HepG2 (cell line): ENCODE data around the gene PREX1. TPM values are rescaled to one million over a fixed set of nuclear protein-coding genes. Genes with fewer than 3 reads are reported as not detected.
A peak's percentile ranks its signal among the peaks of the same experiment; 100 is the strongest.

Experiments
- ATAC-seq: fragments of 200-7000 bp; cut with Tn5 transposase; 3 replicates; pipeline ENCODE4 v1.9.1; 2020; ENCODE audit warnings: mild to moderate bottlenecking, moderate library complexity
- BruUV-seq: library from RNA; stranded (reverse); fragments of 400-500 nt; replicated peaks from 2 replicates; lab custom pipeline; 2021; lab: Mats Ljungman, UMichigan
- CTCF ChIA-PET: fragments of 300-600 bp; formaldehyde crosslinking; extraction: SDS; loops from one replicate; lab custom pipeline; 2021; ENCODE audit warnings: low total read pairs, inconsistent platforms, low intra/inter-chr PET ratio; lab: Yijun Ruan, JAX
- POLR2A ChIA-PET: fragments of 350-600 bp; sonication (Branson Sonifier 250); formaldehyde crosslinking; loops from one replicate; lab custom pipeline; 2020; ENCODE audit warnings: antibody characterized with exemption, inconsistent platforms; lab: Yijun Ruan, JAX
- DNase-seq: peaks from one replicate; pipeline ENCODE4 v3.0.0-alpha.2; 2015; ENCODE audit warnings: low spot score
- FAIRE-seq: peaks from 3 replicates; lab custom pipeline; 2011; peaks lifted over from hg19 to GRCh38; lab: Jason Lieb, UNC
- H2AFZ ChIP-seq: one replicate; pipeline ENCODE4 v1.6.1; 2011; ENCODE audit warnings: low read length, inconsistent platforms
- H3K27ac ChIP-seq: fragments of 300-600 bp; 3 replicates; pipeline ENCODE4 v1.8.0; 2011; ENCODE audit warnings: mixed run types, mild to moderate bottlenecking, mixed read lengths, low read length, inconsistent platforms; ENCODE audit not compliant: insufficient read depth; ENCODE audit errors: extremely low read length
- H3K27me3 ChIP-seq, 2 experiments: fragments of 200-600 bp in 1 of 2; 2 replicates in 1 of 2; 3 replicates in 1 of 2; pipeline versions ENCODE4 v1.6.0 to v1.8.0; 2011; ENCODE audit warnings: low read length in 2 of 2, mild to moderate bottlenecking in 2 of 2, moderate library complexity in 2 of 2, inconsistent platforms in 1 of 2; ENCODE audit not compliant: insufficient read depth in 2 of 2, control insufficient read depth in 1 of 2
- H3K36me3 ChIP-seq, 2 experiments: fragments of 200-600 bp in 1 of 2; replicated peaks in 1 of 2; 2 replicates in 1 of 2; 3 replicates in 1 of 2; pipeline versions ENCODE4 v1.5.1 to v1.8.0; 2011; ENCODE audit warnings: low read length in 2 of 2, inconsistent platforms in 1 of 2; ENCODE audit not compliant: insufficient read depth in 2 of 2, control insufficient read depth in 1 of 2
- H3K4me1 ChIP-seq: 2 replicates; pipeline ENCODE4 v1.5.1; 2012; ENCODE audit warnings: low read length, inconsistent platforms; ENCODE audit not compliant: insufficient read depth
- H3K4me2 ChIP-seq: 2 replicates; pipeline ENCODE4 v1.6.0; 2011; ENCODE audit warnings: low read depth, low read length, inconsistent platforms
- H3K4me3 ChIP-seq, 3 experiments: fragments of 200-600 bp in 1 of 3; sonication (generic), shearing (Covaris generic) in 1 of 3; replicated peaks in 1 of 3; 2 replicates each; pipeline ENCODE4 v1.5.1; 2011 to 2016; ENCODE audit warnings: low read length in 3 of 3, inconsistent platforms in 2 of 3, low read depth in 2 of 3, mild to moderate bottlenecking in 2 of 3, control low read depth in 1 of 3, mixed read lengths in 1 of 3; ENCODE audit not compliant: insufficient read depth in 1 of 3
- H3K79me2 ChIP-seq: one replicate; pipeline ENCODE4 v1.6.1; 2011; ENCODE audit warnings: low read length, inconsistent platforms; ENCODE audit not compliant: insufficient read depth
- H3K9ac ChIP-seq: 2 replicates; pipeline ENCODE4 v1.6.0; 2011; ENCODE audit warnings: mild to moderate bottlenecking, low read depth, low read length, inconsistent platforms; ENCODE audit not compliant: insufficient read depth
- H3K9me3 ChIP-seq: 2 replicates; pipeline ENCODE4 v1.5.1; 2012; ENCODE audit warnings: mild to moderate bottlenecking, low read length
- H4K20me1 ChIP-seq: 2 replicates; pipeline ENCODE4 v1.6.0; 2011; ENCODE audit warnings: inconsistent platforms, mild to moderate bottlenecking, low read length, moderate library complexity; ENCODE audit not compliant: insufficient read depth
- BRCA1 ChIP-seq: sonication (generic); formaldehyde crosslinking; IDR thresholded peaks from 2 replicates; pipeline ENCODE4 v1.4.0; 2020; ENCODE audit warnings: missing genetic modification reagents
- FOXA1 ChIP-seq, 2 experiments: fragments of 450-650 bp in 1 of 2; sonication (generic) in 1 of 2; formaldehyde crosslinking in 1 of 2; IDR thresholded peaks; 2 replicates each; pipeline versions ENCODE4 v1.4.0 to v1.6.1; 2016 to 2020; ENCODE audit warnings: missing genetic modification reagents in 1 of 2
- PHB2 ChIP-seq: fragments of 450-650 bp; IDR thresholded peaks from 2 replicates; pipeline ENCODE4 v1.6.1; 2018; ENCODE audit not compliant: partially characterized antibody
- PITX1 ChIP-seq: sonication (generic); formaldehyde crosslinking; IDR thresholded peaks from 2 replicates; pipeline ENCODE4 v1.5.1; 2020; ENCODE audit warnings: mild to moderate bottlenecking, missing genetic modification reagents
- SOX5 ChIP-seq: IDR thresholded peaks from 2 replicates; pipeline ENCODE4 v1.6.1; 2016; ENCODE audit warnings: borderline replicate concordance
- SP4 ChIP-seq: sonication (generic); formaldehyde crosslinking; IDR thresholded peaks from 2 replicates; pipeline ENCODE4 v1.8.1; 2023; ENCODE audit warnings: mild to moderate bottlenecking, missing genetic modification reagents
- ZFY ChIP-seq: sonication (generic); formaldehyde crosslinking; IDR thresholded peaks from 2 replicates; pipeline ENCODE4 v1.4.0; 2020; ENCODE audit warnings: missing genetic modification reagents
- ZKSCAN8 ChIP-seq: IDR thresholded peaks from 2 replicates; pipeline ENCODE4 v1.6.1; 2016; ENCODE audit warnings: borderline replicate concordance, missing genetic modification reagents, missing compliant biosample characterization
- ZNF34 ChIP-seq: sonication (generic); formaldehyde crosslinking; IDR thresholded peaks from 2 replicates; pipeline ENCODE4 v1.4.0; 2020; ENCODE audit warnings: mild to moderate bottlenecking, missing genetic modification reagents, borderline replicate concordance
- WGBS: methylation state at CpG from one replicate; pipeline ENCODE4 v1.1.6; 2017; ENCODE audit warnings: low lambda C conversion rate; 5-methylcytosine and 5-hydroxymethylcytosine counted together
- in situ Hi-C: cut with HindIII; loops from 2 replicates; pipeline ENCODE4 v1.10.0; 2017; ENCODE audit warnings: low pct_unique_long_range_greater_than_20kb; ENCODE audit not compliant: extremely low pct_ligation_motif_present
- intact Hi-C: fragments of 100-400 bp; cut with micrococcal nuclease; formaldehyde crosslinking; loops from one replicate; pipeline ENCODE4 v1.10.0; 2022; ENCODE audit not compliant: unreplicated experiment
- polyA plus RNA-seq, 8 experiments: library from polyadenylated mRNA; depleted of rRNA in 3 of 8; stranded (reverse) in 7 of 8; unstranded in 1 of 8; fragments of >200 nt; fragmentation: Illumina TruSeq in 4 of 8; extraction: Trizol in 4 of 8; gene quantifications; 2 replicates each; pipeline versions ENCODE4 v1.2.1 to v1.2.3, GENCODE V29; 2011 to 2016; ENCODE audit warnings: low read depth in 4 of 8, missing spikeins in 1 of 8, mixed read lengths in 1 of 8; ENCODE audit not compliant: insufficient read depth in 1 of 8
- total RNA-seq, 5 experiments: library from RNA; depleted of rRNA; stranded (reverse); fragments of >200 nt; fragmentation: Illumina TruSeq; extraction: Trizol; gene quantifications; 2 replicates each; pipeline ENCODE4 v1.2.3, GENCODE V29; 2016; ENCODE audit warnings: low read depth in 1 of 5
- TF ChIP-seq, protein P1 (sequence below), 2 experiments: sonication (generic) in 1 of 2; formaldehyde crosslinking in 1 of 2; IDR thresholded peaks; 2 replicates each; pipeline versions ENCODE4 v1.5.1 to v1.6.1; 2011 to 2020; ENCODE audit warnings: borderline replicate concordance in 1 of 2, low read depth in 1 of 2, low read length in 1 of 2, mild to moderate bottlenecking in 1 of 2, missing genetic modification reagents in 1 of 2, moderate library complexity in 1 of 2
- TF ChIP-seq, protein P2 (sequence below): sonication (generic); formaldehyde crosslinking; IDR thresholded peaks from 2 replicates; pipeline ENCODE4 v1.8.0; 2022; ENCODE audit warnings: mild to moderate bottlenecking, missing genetic modification reagents, borderline replicate concordance
- TF ChIP-seq, protein P3 (sequence below): sonication (generic); formaldehyde crosslinking; IDR thresholded peaks from 2 replicates; pipeline ENCODE4 v1.4.0; 2020; ENCODE audit warnings: missing genetic modification reagents
- TF ChIP-seq, protein P4 (sequence below): fragments of 450-650 bp; IDR thresholded peaks from 2 replicates; pipeline ENCODE4 v1.6.1; 2017; ENCODE audit warnings: mild to moderate bottlenecking

Gene PREX1
- total and polyA plus RNA-seq, 2 of the 13 experiments (the other 11 are each of a cell fraction or from before 2014, with no cell fraction given) = 0.02 to 0.04 TPM

DNA sequence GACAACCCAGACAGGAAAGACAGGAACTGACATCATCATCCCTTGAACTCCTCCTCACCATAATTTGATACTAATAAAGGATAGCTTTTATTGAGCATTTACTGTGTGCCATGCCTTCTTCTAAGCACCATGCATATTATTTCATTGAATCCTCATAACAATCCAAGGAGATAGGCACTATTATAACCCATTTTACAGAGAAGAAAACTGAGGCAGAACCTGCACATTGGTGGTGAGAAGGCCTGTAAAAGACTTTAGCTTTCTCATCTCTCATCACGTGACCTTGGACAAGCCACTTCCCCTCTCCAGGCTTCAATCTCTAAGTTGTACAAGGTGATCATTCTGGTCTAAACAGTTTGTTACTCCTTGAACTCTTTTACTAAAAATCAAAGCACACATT, 34.5 kb upstream of the PREX1 start (continued):
- TF ChIP-seq, protein P1, sequence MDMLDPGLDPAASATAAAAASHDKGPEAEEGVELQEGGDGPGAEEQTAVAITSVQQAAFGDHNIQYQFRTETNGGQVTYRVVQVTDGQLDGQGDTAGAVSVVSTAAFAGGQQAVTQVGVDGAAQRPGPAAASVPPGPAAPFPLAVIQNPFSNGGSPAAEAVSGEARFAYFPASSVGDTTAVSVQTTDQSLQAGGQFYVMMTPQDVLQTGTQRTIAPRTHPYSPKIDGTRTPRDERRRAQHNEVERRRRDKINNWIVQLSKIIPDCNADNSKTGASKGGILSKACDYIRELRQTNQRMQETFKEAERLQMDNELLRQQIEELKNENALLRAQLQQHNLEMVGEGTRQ (IDR thresholded peaks at IDR 0.05; ENCODE audit: low read depth, low read length) = peak; percentile 62
- TF ChIP-seq, protein P1 (CRISPR knock-in tag; IDR thresholded peaks at IDR 0.05; ENCODE audit: borderline replicate concordance) = no peak
- TF ChIP-seq ZKSCAN8 (CRISPR knock-in tag) = no peak

DNA sequence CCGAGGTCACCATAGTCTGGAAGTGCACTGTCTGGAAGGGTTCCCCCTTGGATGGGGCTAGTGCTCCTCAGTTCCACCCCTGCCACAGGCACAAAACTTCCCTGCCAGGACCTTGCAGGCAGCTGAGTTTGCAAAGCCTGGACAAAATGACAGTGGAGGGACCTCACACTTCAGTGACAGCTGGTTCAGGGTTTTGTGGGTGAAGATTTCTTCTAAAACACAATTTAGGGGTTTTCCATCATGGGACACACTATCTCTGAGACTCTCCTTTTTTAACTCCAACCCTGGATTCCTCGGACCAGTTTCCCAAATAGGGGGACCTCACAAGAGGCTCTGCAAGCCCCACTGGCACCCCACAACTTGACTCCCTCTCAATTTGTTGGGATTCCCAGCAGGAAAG, 33.6 kb upstream of the PREX1 start:
- H3K27ac ChIP-seq = no peak overlapping the region
- no peak overlapping the region for H2AFZ ChIP-seq
- H3K4me2 ChIP-seq = no peak overlapping the region
- 36% methylated on average over 2 of the region's 2 CpGs for WGBS
- H3K4me3 ChIP-seq = no peak overlapping the region
- no peak for ATAC-seq
- H3K27me3 ChIP-seq = peaks cover 7 to 18% of the 10 kb centered on the region in 2 experiments; a peak in 3 of 5 replicates
- H4K20me1 ChIP-seq = no peaks in the 10 kb centered on the region
- no peaks in the 10 kb centered on the region for H3K79me2 ChIP-seq
- ChIA-PET POLR2A (no interaction called here), CTCF (no interaction called here)
- no TSS peak for BruUV-seq
- DNase-seq = no peak
- no peak for FAIRE-seq
- intact Hi-C loops (no loop called here), in situ Hi-C loops (no loop called here)
- H3K4me1 ChIP-seq = no peaks in the 10 kb centered on the region
- no peak overlapping the region for H3K9ac ChIP-seq
- no peaks in the 10 kb centered on the region for H3K36me3 ChIP-seq
- TF ChIP-seq, protein P2, sequence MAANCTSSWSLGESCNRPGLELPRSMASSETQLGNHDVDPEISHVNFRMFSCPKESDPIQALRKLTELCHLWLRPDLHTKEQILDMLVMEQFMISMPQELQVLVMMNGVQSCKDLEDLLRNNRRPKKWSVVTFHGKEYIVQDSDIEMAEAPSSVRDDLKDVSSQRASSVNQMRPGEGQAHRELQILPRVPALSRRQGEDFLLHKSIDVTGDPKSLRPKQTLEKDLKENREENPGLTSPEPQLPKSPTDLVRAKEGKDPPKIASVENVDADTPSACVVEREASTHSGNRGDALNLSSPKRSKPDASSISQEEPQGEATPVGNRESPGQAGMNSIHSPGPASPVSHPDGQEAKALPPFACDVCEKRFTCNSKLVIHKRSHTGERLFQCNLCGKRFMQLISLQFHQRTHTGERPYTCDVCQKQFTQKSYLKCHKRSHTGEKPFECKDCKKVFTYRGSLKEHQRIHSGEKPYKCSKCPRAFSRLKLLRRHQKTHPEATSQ (CRISPR knock-in tag) = no peak
- TF ChIP-seq, protein P3, sequence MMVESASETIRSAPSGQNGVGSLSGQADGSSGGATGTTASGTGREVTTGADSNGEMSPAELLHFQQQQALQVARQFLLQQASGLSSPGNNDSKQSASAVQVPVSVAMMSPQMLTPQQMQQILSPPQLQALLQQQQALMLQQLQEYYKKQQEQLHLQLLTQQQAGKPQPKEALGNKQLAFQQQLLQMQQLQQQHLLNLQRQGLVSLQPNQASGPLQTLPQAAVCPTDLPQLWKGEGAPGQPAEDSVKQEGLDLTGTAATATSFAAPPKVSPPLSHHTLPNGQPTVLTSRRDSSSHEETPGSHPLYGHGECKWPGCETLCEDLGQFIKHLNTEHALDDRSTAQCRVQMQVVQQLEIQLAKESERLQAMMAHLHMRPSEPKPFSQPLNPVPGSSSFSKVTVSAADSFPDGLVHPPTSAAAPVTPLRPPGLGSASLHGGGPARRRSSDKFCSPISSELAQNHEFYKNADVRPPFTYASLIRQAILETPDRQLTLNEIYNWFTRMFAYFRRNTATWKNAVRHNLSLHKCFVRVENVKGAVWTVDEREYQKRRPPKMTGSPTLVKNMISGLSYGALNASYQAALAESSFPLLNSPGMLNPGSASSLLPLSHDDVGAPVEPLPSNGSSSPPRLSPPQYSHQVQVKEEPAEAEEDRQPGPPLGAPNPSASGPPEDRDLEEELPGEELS = no peak
- TF ChIP-seq PITX1 = no peak
- no peak for TF ChIP-seq PHB2
- no peak for TF ChIP-seq BRCA1
- TF ChIP-seq ZNF34 (CRISPR knock-in tag) = no peak
- TF ChIP-seq FOXA1 (IDR thresholded peaks at IDR 0.05) = no peak
- TF ChIP-seq FOXA1 (CRISPR knock-in tag; IDR thresholded peaks at IDR 0.05) = no peak
- TF ChIP-seq SP4 (CRISPR knock-in tag) = no peak
- TF ChIP-seq, protein P4, sequence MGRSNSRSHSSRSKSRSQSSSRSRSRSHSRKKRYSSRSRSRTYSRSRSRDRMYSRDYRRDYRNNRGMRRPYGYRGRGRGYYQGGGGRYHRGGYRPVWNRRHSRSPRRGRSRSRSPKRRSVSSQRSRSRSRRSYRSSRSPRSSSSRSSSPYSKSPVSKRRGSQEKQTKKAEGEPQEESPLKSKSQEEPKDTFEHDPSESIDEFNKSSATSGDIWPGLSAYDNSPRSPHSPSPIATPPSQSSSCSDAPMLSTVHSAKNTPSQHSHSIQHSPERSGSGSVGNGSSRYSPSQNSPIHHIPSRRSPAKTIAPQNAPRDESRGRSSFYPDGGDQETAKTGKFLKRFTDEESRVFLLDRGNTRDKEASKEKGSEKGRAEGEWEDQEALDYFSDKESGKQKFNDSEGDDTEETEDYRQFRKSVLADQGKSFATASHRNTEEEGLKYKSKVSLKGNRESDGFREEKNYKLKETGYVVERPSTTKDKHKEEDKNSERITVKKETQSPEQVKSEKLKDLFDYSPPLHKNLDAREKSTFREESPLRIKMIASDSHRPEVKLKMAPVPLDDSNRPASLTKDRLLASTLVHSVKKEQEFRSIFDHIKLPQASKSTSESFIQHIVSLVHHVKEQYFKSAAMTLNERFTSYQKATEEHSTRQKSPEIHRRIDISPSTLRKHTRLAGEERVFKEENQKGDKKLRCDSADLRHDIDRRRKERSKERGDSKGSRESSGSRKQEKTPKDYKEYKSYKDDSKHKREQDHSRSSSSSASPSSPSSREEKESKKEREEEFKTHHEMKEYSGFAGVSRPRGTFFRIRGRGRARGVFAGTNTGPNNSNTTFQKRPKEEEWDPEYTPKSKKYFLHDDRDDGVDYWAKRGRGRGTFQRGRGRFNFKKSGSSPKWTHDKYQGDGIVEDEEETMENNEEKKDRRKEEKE = no peak
- TF ChIP-seq ZFY (CRISPR knock-in tag) = no peak
- TF ChIP-seq SOX5 (CRISPR knock-in tag) = no peak
- H3K9me3 ChIP-seq = no peaks in the 10 kb centered on the region
